LNCAP (cell line): Measurements from ENCODE around the gene IAH1.

ENCODE experiments used
- CTCF ChIP-seq: fragments of 450-650 bp; IDR thresholded peaks from 2 replicates; pipeline ENCODE4 v1.5.1; 2017; ENCODE audit warnings: mild to moderate bottlenecking

Gene IAH1

GRCh38 chr2:9443526-9443925 lies 30.8 kb upstream of the IAH1 start:
- no peak for TF ChIP-seq CTCF

DNA sequence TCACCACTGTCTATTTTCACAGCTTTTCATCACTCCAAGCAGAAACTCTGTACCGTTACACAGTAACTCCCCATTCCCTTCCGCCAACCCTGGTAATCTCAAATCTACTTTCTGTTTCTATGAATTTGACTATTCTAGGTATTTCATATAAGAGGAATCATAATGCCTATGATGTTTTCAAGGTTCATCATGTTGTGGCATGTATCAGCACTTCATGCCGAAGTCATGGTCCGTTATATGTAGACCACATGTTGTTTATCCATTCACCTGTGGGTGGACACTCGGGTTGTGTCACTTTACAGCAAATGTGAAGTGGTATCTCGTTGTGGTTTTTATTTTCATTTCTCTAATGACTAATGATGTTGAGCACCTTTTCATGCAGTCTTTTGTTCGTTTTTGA lies 29.3 kb upstream of the IAH1 start:
- TF ChIP-seq CTCF = no peak

GRCh38 chr2:9451231-9451630 lies 23.1 kb upstream of the IAH1 start:
- TF ChIP-seq CTCF = no peak

- no peak for TF ChIP-seq CTCF
These were observed 13.8 kb upstream of the IAH1 start for GRCh38 chr2:9460441-9461017.

DNA sequence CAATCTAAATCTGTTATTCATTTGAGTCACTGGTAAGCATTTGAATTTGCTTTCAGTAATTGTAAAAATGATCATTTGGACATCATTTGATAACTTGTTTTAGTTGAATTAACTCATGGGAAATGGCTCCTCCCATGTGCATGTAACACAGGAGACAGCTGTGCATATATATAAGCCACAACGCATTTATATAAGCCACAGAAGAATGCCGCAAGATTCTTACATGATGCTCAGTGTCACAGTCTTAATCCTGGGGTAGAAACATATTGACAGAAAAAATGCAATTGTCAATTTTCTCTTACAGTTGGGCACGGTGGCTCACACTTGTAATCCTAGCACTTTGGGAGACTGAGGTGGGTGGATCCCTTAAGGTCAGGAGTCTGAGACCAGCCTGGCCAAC lies 13.3 kb upstream of the IAH1 start:
- TF ChIP-seq CTCF = no peak

DNA sequence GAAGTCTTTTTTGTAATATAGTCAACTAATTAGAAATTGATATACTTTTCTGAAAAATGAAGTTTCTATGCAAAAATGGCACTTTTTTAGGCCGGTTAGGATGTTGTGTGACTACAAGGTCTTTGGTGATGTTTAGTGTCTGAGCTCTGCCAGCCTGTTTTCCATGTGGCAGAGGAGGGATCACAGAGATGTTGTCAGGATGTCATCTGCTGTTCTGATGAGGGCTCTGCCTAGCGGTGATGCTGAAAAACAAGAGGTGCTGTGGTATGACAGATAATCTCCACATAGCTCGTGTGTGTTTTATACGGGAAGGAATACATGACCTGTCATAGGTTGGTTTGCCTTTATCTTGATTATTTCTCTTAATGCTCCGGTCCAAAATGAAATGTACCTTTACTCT lies 12.0 kb upstream of the IAH1 start:
- TF ChIP-seq CTCF = no peak

- TF ChIP-seq CTCF = no peak
These were observed 11.3 kb upstream of the IAH1 start for GRCh38 chr2:9462886-9463697.
